GM23338 (cell line): ENCODE data around the gene ABR.

Experiments
- CTCF ChIP-seq, 2 experiments: fragments of 200-600 bp in 1 of 2; sonication (generic) in 1 of 2; conservative IDR thresholded peaks; 2 replicates each; pipeline versions ENCODE4 v1.5.1 to v1.6.1; 2016 to 2017; ENCODE audit warnings: antibody characterized with exemption in 2 of 2, low read depth in 2 of 2, mild to moderate bottlenecking in 2 of 2, moderate library complexity in 1 of 2
- ETS1 ChIP-seq: IDR thresholded peaks from 2 replicates; pipeline ENCODE4 v1.6.1; 2016; ENCODE audit warnings: antibody characterized with exemption
- EZH2 ChIP-seq: fragments of 200-600 bp; sonication (generic); IDR thresholded peaks from one replicate; pipeline ENCODE4 v1.8.0; 2017; ENCODE audit warnings: antibody characterized with exemption, mild to moderate bottlenecking, low read depth; ENCODE audit not compliant: unreplicated experiment
- EZH2phosphoT487 ChIP-seq: fragments of 200-600 bp; sonication (generic); IDR thresholded peaks from one replicate; pipeline ENCODE4 v1.8.1; 2018; ENCODE audit warnings: antibody characterized with exemption; ENCODE audit not compliant: unreplicated experiment
- POLR2AphosphoS5 ChIP-seq: IDR thresholded peaks from 2 replicates; pipeline ENCODE4 v1.6.1; 2016; ENCODE audit warnings: antibody characterized with exemption, low read depth

GRCh38 chr17:996554-997344 lies 183.0 kb downstream of the ABR start, which contains the start of gene TIMM22:
- TF ChIP-seq CTCF (conservative IDR thresholded peaks at IDR 0.05; ENCODE audit: low read depth in 2 of 2): peak; percentile 80 to 99
- TF ChIP-seq ETS1: peak; percentile 91
- no peak for TF ChIP-seq EZH2
- peak; percentile 81 for TF ChIP-seq POLR2AphosphoS5
- TF ChIP-seq EZH2phosphoT487: no peak
